IMR-90 (cell line): ENCODE results near the gene STARD3. TPM values are rescaled to one million over a fixed set of nuclear protein-coding genes. Genes with fewer than 3 reads are reported as not detected.
A peak's percentile ranks its signal among the peaks of the same experiment; 100 is the strongest.

ENCODE experiments used
- ATAC-seq: fragments of 200-7000 bp; cut with Tn5 transposase; 2 replicates; pipeline ENCODE4 v1.9.1; 2020; ENCODE audit warnings: low read depth, mild to moderate bottlenecking, moderate library complexity
- BruUV-seq: library from RNA; stranded (reverse); fragments of 400-500 nt; replicated peaks from 2 replicates; lab custom pipeline; 2021; lab: Mats Ljungman, UMichigan
- CTCF ChIA-PET: fragments of 300-600 bp; formaldehyde crosslinking; extraction: SDS; loops from one replicate; lab custom pipeline; 2021; ENCODE audit warnings: antibody characterized with exemption; lab: Yijun Ruan, JAX
- POLR2A ChIA-PET: fragments of 300-600 bp; sonication (Branson Sonifier 250); formaldehyde crosslinking; loops from one replicate; lab custom pipeline; 2022; ENCODE audit warnings: antibody characterized with exemption; ENCODE audit not compliant: unreplicated experiment; lab: Charles Lee
- DNase-seq: peaks from one replicate; pipeline ENCODE4 v3.0.0; 2013
- H2AFZ ChIP-seq: replicated peaks from 2 replicates; pipeline ENCODE3; 2013; ENCODE audit warnings: low read length, mild to moderate bottlenecking; ENCODE audit not compliant: poor library complexity
- H2AK5ac ChIP-seq: 2 replicates; pipeline ENCODE4 v1.6.1; 2013; ENCODE audit warnings: low read depth, low read length, inconsistent platforms
- H2AK9ac ChIP-seq: replicated peaks from 2 replicates; pipeline ENCODE3; 2013; ENCODE audit warnings: mild to moderate bottlenecking, low read depth, low read length, moderate library complexity; ENCODE audit not compliant: poor library complexity
- H2BK120ac ChIP-seq: 2 replicates; pipeline ENCODE4 v1.6.1; 2013; ENCODE audit warnings: low read depth, low read length, inconsistent platforms
- H2BK15ac ChIP-seq: 3 replicates; pipeline ENCODE4 v1.6.1; 2013; ENCODE audit warnings: low read depth, low read length, inconsistent platforms
- H2BK20ac ChIP-seq: 2 replicates; pipeline ENCODE4 v1.6.1; 2013; ENCODE audit warnings: low read depth, mild to moderate bottlenecking, inconsistent platforms, low read length, moderate library complexity
- H2BK5ac ChIP-seq: 2 replicates; pipeline ENCODE4 v1.6.1; 2013; ENCODE audit warnings: mild to moderate bottlenecking, low read depth, low read length, inconsistent platforms; ENCODE audit not compliant: poor library complexity, severe bottlenecking
- H3K14ac ChIP-seq: replicated peaks from 2 replicates; pipeline ENCODE4 v1.6.1; 2013; ENCODE audit warnings: low read depth, low read length, inconsistent platforms
- H3K18ac ChIP-seq: 2 replicates; pipeline ENCODE4 v1.6.1; 2013; ENCODE audit warnings: low read depth, low read length, control low read depth
- H3K23ac ChIP-seq: 2 replicates; pipeline ENCODE4 v1.6.1; 2013; ENCODE audit warnings: low read depth, low read length, inconsistent platforms
- H3K27ac ChIP-seq: 2 replicates; pipeline ENCODE4 v1.5.1; 2013; ENCODE audit warnings: mild to moderate bottlenecking, control low read depth, low read length; ENCODE audit not compliant: insufficient read depth
- H3K27me3 ChIP-seq: 2 replicates; pipeline ENCODE4 v1.6.1; 2013; ENCODE audit warnings: low read length; ENCODE audit not compliant: control insufficient read depth, insufficient read depth
- H3K36me3 ChIP-seq: 2 replicates; pipeline ENCODE4 v1.6.1; 2013; ENCODE audit warnings: low read length, mixed read lengths; ENCODE audit not compliant: control insufficient read depth, insufficient read depth
- H3K4ac ChIP-seq: 2 replicates; pipeline ENCODE4 v1.6.1; 2013; ENCODE audit warnings: low read depth, low read length, inconsistent platforms
- H3K4me1 ChIP-seq: 2 replicates; pipeline ENCODE4 v1.6.1; 2013; ENCODE audit warnings: low read length, mixed read lengths; ENCODE audit not compliant: control insufficient read depth, insufficient read depth
- H3K4me2 ChIP-seq: 2 replicates; pipeline ENCODE4 v1.6.1; 2013; ENCODE audit warnings: low read depth, mild to moderate bottlenecking, control low read depth, low read length, moderate library complexity
- H3K4me3 ChIP-seq: 2 replicates; pipeline ENCODE4 v1.5.1; 2013; ENCODE audit warnings: low read depth, mild to moderate bottlenecking, control low read depth, low read length, moderate library complexity; ENCODE audit not compliant: insufficient read depth
- H3K56ac ChIP-seq: 2 replicates; pipeline ENCODE4 v1.6.1; 2013; ENCODE audit warnings: low read length, inconsistent platforms; ENCODE audit not compliant: insufficient read depth; ENCODE audit errors: extremely low read depth
- H3K79me1 ChIP-seq, 2 experiments: 2 replicates each; pipeline ENCODE4 v1.6.1; 2013; ENCODE audit warnings: low read length in 2 of 2, inconsistent platforms in 1 of 2, low read depth in 1 of 2
- H3K9ac ChIP-seq: 2 replicates; pipeline ENCODE4 v1.6.1; 2013; ENCODE audit warnings: low read depth, low read length, control low read depth
- H3K9me1 ChIP-seq: 2 replicates; pipeline ENCODE4 v1.6.1; 2013; ENCODE audit warnings: low read length, inconsistent platforms; ENCODE audit not compliant: insufficient read depth
- H3K9me3 ChIP-seq: 2 replicates; pipeline ENCODE4 v1.6.1; 2013; ENCODE audit warnings: low read length; ENCODE audit not compliant: control insufficient read depth, insufficient read depth
- H4K20me1 ChIP-seq: 2 replicates; pipeline ENCODE4 v1.6.1; 2013; ENCODE audit warnings: low read length, inconsistent platforms; ENCODE audit not compliant: insufficient read depth
- H4K5ac ChIP-seq: 2 replicates; pipeline ENCODE4 v1.6.1; 2013; ENCODE audit warnings: mild to moderate bottlenecking, low read depth, low read length, control low read depth
- H4K8ac ChIP-seq, 2 experiments: 2 replicates each; pipeline ENCODE4 v1.6.1; 2013; ENCODE audit warnings: low read depth in 2 of 2, low read length in 2 of 2, control low read depth in 1 of 2, inconsistent platforms in 1 of 2
- H4K91ac ChIP-seq: 2 replicates; pipeline ENCODE4 v1.6.1; 2013; ENCODE audit warnings: low read depth, low read length, inconsistent platforms; ENCODE audit not compliant: insufficient read depth
- CEBPB ChIP-seq: IDR thresholded peaks from 2 replicates; pipeline ENCODE4 v1.6.1; 2012; ENCODE audit warnings: low read depth, low read length, improper control_type of control experiment
- CHD1 ChIP-seq: IDR thresholded peaks from 2 replicates; pipeline ENCODE4 v1.6.1; 2012; ENCODE audit warnings: low read depth, low read length, improper control_type of control experiment
- RAD21 ChIP-seq: IDR thresholded peaks from 2 replicates; pipeline ENCODE4 v1.6.1; 2012; ENCODE audit warnings: low read length, improper control_type of control experiment
- WGBS, 2 experiments: methylation state at CpG; one replicate each; pipeline versions ENCODE4 v1.1.5 to v1.1.7; 2013; ENCODE audit warnings: missing lambda C conversion rate in 2 of 2; ENCODE audit not compliant: insufficient read length in 1 of 2; ENCODE audit errors: extremely low coverage in 2 of 2; 5-methylcytosine and 5-hydroxymethylcytosine counted together
- dilution Hi-C: fragments of 300-500 bp; cut with HindIII; formaldehyde crosslinking; loops from one replicate; pipeline ENCODE4 v1.14.3; 2018; ENCODE audit warnings: low sequenced_read_pairs; ENCODE audit not compliant: unreplicated experiment
- in situ Hi-C: fragments of 300-500 bp; cut with MboI; formaldehyde crosslinking; loops from 3 replicates; pipeline ENCODE4 v1.14.3; 2019; ENCODE audit warnings: low sequenced_read_pairs, inconsistent platforms, mixed read lengths
- intact Hi-C: fragments of 100-400 bp; cut with micrococcal nuclease; formaldehyde crosslinking; loops from 2 replicates; pipeline ENCODE4 v1.10.0; 2022
- polyA plus RNA-seq, 3 experiments: library from polyadenylated mRNA; depleted of rRNA; stranded (reverse); fragments of >200 nt; gene quantifications; 2 replicates each; pipeline ENCODE4 v1.2.3, GENCODE V29; 2012; ENCODE audit warnings: low replicate concordance in 1 of 3
- total RNA-seq: library from RNA; depleted of rRNA; stranded (reverse); fragments of >200 nt; gene quantifications from 2 replicates; pipeline ENCODE4 v1.2.3, GENCODE V29; 2012
- TF ChIP-seq, protein P1 (sequence below): fragments of 150-350 bp; IDR thresholded peaks from 2 replicates; pipeline ENCODE4 v1.6.1; 2016; ENCODE audit warnings: low read depth, mild to moderate bottlenecking, low read length, moderate library complexity, borderline replicate concordance

Gene STARD3
- total and polyA plus RNA-seq, 2 of the 4 experiments (the other 2 are of a cell fraction), result 8.1 to 50.4 TPM

DNA sequence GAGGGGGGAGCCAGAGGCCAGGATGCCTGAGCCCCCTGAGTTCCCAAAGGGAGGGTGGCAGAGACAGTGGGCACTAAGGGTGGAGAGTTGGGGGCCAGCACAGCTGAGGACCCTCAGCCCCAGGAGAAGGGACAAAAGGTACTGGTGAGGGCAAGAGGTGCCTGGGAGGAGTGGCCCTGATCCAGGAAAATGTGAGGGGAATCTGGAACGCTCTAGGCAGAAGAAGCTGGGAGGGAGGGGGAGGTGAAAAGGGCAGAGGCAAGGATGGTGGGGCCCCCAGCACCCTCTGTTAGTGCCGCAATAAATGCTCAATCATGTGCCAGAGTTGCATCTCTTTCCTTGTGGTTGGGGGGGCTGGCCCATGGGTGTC is 29.3 kb downstream of the STARD3 start:
- H3K9me1 ChIP-seq, result no peaks in the 10 kb centered on the region
- H3K14ac ChIP-seq, result no peak overlapping the region
- POLR2A ChIA-PET, result no interaction called here
- no peak overlapping the region for H2BK15ac ChIP-seq
- H3K23ac ChIP-seq, result no peak overlapping the region
- peaks cover 10% of the 10 kb centered on the region for H3K36me3 ChIP-seq
- dilution Hi-C loops (no loop called here), in situ Hi-C loops (no loop called here), intact Hi-C loops (no loop called here)
- H3K9me3 ChIP-seq, result no peaks in the 10 kb centered on the region
- no peak overlapping the region for H2BK120ac ChIP-seq
- H2BK5ac ChIP-seq, result no peak overlapping the region
- no peak overlapping the region for H3K56ac ChIP-seq
- no peaks in the 10 kb centered on the region; the same call in none of the 2 replicates for H4K20me1 ChIP-seq
- H3K79me1 ChIP-seq, result no peaks in the 10 kb centered on the region
- no peak overlapping the region for H4K5ac ChIP-seq
- TF ChIP-seq, protein P1, sequence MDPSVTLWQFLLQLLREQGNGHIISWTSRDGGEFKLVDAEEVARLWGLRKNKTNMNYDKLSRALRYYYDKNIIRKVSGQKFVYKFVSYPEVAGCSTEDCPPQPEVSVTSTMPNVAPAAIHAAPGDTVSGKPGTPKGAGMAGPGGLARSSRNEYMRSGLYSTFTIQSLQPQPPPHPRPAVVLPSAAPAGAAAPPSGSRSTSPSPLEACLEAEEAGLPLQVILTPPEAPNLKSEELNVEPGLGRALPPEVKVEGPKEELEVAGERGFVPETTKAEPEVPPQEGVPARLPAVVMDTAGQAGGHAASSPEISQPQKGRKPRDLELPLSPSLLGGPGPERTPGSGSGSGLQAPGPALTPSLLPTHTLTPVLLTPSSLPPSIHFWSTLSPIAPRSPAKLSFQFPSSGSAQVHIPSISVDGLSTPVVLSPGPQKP, result no peak
- TF ChIP-seq CEBPB (no peak), CHD1 (no peak), RAD21 (no peak)
- no peak overlapping the region for H2AK5ac ChIP-seq
- H4K91ac ChIP-seq, result no peak overlapping the region
- no CpG with 5 or more reads among the region's 2 CpGs for WGBS, 2 experiments
- peaks cover 34% of the 10 kb centered on the region for H3K27me3 ChIP-seq
- CTCF ChIA-PET, result interaction anchor here (0.9 to 1.7 kb wide), 3 partner anchors 25 to 45 kb away, joined by 3 to 4 read pairs (median 3); no protein-coding TSS in a partner anchor
- no peak overlapping the region for H2BK20ac ChIP-seq
- no peak overlapping the region for H2AFZ ChIP-seq
- no peak overlapping the region for H3K9ac ChIP-seq
- H3K4me2 ChIP-seq, result no peak overlapping the region
- BruUV-seq, result no TSS peak
- H3K27ac ChIP-seq, result no peak overlapping the region
- no peak for DNase-seq
- no peak overlapping the region for H3K4ac ChIP-seq
- H2AK9ac ChIP-seq, result peak overlapping the region; percentile 24
- H3K4me1 ChIP-seq, result peaks cover 7% of the 10 kb centered on the region; the same call in 1 of the 2 replicates
- H3K4me3 ChIP-seq, result no peak overlapping the region
- no peak overlapping the region for H4K8ac ChIP-seq
- no peak for ATAC-seq
- no peak overlapping the region for H3K18ac ChIP-seq
